Osteoblast (primary cell): ENCODE measurements around the gene GUCA2B. TPM values are rescaled to one million over a fixed set of nuclear protein-coding genes. Genes with fewer than 3 reads are reported as not detected.

Experiments used
- DNase-seq: peaks from one replicate; pipeline ENCODE4 v3.0.0; 2011; ENCODE audit warnings: low spot score, mixed read lengths; ENCODE audit not compliant: insufficient read length; ENCODE audit errors: missing footprints
- H2AFZ ChIP-seq: 2 replicates; pipeline ENCODE4 v1.6.0; 2011; ENCODE audit warnings: mild to moderate bottlenecking, low read length
- H3K27ac ChIP-seq: 2 replicates; pipeline ENCODE4 v1.5.1; 2011; ENCODE audit warnings: mild to moderate bottlenecking, low read depth, low read length, moderate library complexity
- H3K27me3 ChIP-seq: 2 replicates; pipeline ENCODE4 v1.6.0; 2012; ENCODE audit warnings: mild to moderate bottlenecking, control low read depth, inconsistent platforms, low read length, moderate library complexity; ENCODE audit not compliant: insufficient read depth
- H3K36me3 ChIP-seq: 2 replicates; pipeline ENCODE4 v1.5.1; 2011; ENCODE audit warnings: mild to moderate bottlenecking, low read length, control low read depth, moderate library complexity; ENCODE audit not compliant: insufficient read depth
- H3K4me1 ChIP-seq: 2 replicates; pipeline ENCODE4 v1.5.1; 2011; ENCODE audit warnings: mild to moderate bottlenecking, low read length, control low read depth, moderate library complexity; ENCODE audit not compliant: insufficient read depth
- H3K4me2 ChIP-seq: 2 replicates; pipeline ENCODE4 v1.6.0; 2011; ENCODE audit warnings: mild to moderate bottlenecking, low read length; ENCODE audit not compliant: insufficient read depth
- H3K4me3 ChIP-seq: fragments of 200-600 bp; sonication (generic); 3 replicates; pipeline ENCODE4 v1.5.1; 2012; ENCODE audit warnings: mild to moderate bottlenecking, low read length, inconsistent platforms; ENCODE audit not compliant: insufficient read depth
- H3K79me2 ChIP-seq: 2 replicates; pipeline ENCODE4 v1.6.0; 2012; ENCODE audit warnings: mild to moderate bottlenecking, low read length, control low read depth, inconsistent platforms; ENCODE audit not compliant: insufficient read depth
- H3K9me3 ChIP-seq: 2 replicates; pipeline ENCODE4 v1.5.1; 2011; ENCODE audit warnings: low read depth, low read length, control low read depth
- H4K20me1 ChIP-seq: 2 replicates; pipeline ENCODE4 v1.6.0; 2012; ENCODE audit warnings: mild to moderate bottlenecking, low read length, control low read depth; ENCODE audit not compliant: insufficient read depth
- total RNA-seq: library from RNA; depleted of rRNA; stranded (reverse); fragments of >200 nt; gene quantifications from 2 replicates; pipeline ENCODE4 v1.2.3, GENCODE V29; 2012
- TF ChIP-seq, protein P1 (sequence below): IDR thresholded peaks from 2 replicates; pipeline ENCODE4 v1.5.1; 2011; ENCODE audit warnings: mild to moderate bottlenecking, low read depth, low read length, moderate library complexity; ENCODE audit errors: extremely low read depth

The GUCA2B gene
- total RNA-seq = not detected in 2 replicates

DNA sequence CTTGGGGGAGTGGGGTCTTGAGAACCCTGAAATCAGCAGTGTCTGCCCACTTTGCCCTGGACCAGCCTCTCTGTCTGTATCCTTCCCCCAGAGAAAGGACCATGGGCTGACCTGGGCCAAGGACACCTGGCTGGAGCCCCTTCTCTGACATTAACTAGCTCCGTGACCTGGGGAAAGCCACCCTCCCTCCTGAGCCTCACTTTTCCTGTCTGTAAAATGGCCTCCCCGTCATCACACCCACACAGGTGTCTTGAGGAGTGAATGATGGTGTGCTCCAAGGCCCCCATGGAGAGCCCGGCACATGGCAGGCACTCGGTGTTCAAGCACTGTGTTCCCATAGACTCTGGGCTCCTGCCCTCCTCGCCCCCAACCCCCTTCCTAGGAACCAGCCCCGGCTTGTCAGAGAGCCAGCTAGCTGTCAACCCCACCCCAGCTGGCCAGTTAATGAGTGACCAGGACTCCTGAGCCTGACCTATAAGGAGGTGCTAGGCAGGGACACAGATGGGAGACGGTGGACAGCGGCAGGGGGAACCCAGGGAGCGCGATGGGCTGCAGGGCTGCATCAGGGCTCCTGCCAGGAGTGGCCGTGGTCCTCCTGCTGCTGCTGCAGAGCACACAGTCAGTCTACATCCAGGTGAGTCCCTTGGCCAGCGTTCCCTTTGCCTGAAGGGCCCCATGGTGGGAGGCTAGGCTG is at the start of gene GUCA2B:
TSS of gene GUCA2B (plus strand) at position 504 of the 694 bp plus-strand sequence. CDS start at position 545, 41 bp downstream.
- peak; percentile 31 for DNase-seq
- Histone ChIP-seq H3K4me3 (no peak within 1 kb of the TSS), H3K4me2 (no peak within 1 kb of the TSS), H2AFZ (no peak within 1 kb of the TSS), H3K27me3 (no peaks in the 10 kb centered on the region), H3K4me1 (no peaks in the 10 kb centered on the region), H4K20me1 (no peaks in the 10 kb centered on the region), H3K36me3 (no peaks in the 10 kb centered on the region), H3K79me2 (no peaks in the 10 kb centered on the region), H3K9me3 (no peaks in the 10 kb centered on the region), H3K27ac (no peak within 1 kb of the TSS)
- TF ChIP-seq, protein P1, sequence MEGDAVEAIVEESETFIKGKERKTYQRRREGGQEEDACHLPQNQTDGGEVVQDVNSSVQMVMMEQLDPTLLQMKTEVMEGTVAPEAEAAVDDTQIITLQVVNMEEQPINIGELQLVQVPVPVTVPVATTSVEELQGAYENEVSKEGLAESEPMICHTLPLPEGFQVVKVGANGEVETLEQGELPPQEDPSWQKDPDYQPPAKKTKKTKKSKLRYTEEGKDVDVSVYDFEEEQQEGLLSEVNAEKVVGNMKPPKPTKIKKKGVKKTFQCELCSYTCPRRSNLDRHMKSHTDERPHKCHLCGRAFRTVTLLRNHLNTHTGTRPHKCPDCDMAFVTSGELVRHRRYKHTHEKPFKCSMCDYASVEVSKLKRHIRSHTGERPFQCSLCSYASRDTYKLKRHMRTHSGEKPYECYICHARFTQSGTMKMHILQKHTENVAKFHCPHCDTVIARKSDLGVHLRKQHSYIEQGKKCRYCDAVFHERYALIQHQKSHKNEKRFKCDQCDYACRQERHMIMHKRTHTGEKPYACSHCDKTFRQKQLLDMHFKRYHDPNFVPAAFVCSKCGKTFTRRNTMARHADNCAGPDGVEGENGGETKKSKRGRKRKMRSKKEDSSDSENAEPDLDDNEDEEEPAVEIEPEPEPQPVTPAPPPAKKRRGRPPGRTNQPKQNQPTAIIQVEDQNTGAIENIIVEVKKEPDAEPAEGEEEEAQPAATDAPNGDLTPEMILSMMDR = no peak

DNA sequence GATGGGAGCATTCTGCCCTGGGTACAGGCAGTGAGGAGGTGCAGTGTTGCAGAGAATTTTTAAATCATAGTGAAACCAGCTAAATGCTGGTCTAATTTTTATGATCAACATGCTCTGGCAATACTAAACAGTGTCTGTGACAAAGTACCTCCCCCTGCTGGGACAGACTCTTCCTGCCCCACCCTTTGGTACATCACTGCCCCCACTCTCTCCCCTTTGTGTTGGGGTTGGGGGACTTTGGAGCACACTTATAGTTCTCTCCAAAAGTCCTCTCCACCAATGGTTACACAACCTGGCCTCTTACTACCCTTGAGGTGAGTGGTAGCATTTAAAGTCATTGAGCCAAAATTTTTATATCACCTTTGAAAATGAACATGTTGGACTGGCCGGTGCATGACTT is 48.2 kb upstream of the GUCA2B start:
- Histone ChIP-seq H4K20me1 (no peaks in the 10 kb centered on the region), H3K27ac (no peak overlapping the region), H3K9me3 (no peaks in the 10 kb centered on the region), H3K36me3 (no peaks in the 10 kb centered on the region), H3K27me3 (no peaks in the 10 kb centered on the region), H3K4me3 (no peak overlapping the region), H3K4me1 (no peaks in the 10 kb centered on the region), H2AFZ (no peak overlapping the region), H3K79me2 (no peaks in the 10 kb centered on the region), H3K4me2 (no peak overlapping the region)
- TF ChIP-seq, protein P1 = no peak
- DNase-seq = no peak

DNA sequence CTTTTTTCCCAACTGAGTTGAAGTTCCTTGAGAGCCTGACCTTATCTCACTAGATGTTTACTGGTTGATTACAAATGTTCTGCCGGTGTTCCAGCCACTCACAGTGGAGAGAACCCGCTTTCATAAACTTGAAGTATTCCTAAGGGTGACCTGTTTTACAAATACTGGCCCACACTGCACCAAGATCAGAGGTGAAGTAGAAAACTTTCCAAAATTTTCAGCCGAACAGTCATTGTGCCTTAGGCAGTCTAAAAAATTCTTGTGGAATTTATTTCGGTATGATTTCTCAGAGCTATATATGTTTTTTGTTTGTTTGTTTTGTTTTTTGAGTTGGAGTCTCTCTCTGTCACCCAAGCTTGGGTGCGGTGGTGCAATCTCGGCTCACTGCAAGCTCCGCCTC is 44.9 kb upstream of the GUCA2B start:
- H3K4me2 ChIP-seq = no peak overlapping the region
- no peak overlapping the region for H2AFZ ChIP-seq
- H3K9me3 ChIP-seq = no peaks in the 10 kb centered on the region
- no peak overlapping the region for H3K4me3 ChIP-seq
- H4K20me1 ChIP-seq = no peaks in the 10 kb centered on the region
- no peak overlapping the region for H3K27ac ChIP-seq
- H3K36me3 ChIP-seq = no peaks in the 10 kb centered on the region
- no peaks in the 10 kb centered on the region for H3K79me2 ChIP-seq
- H3K27me3 ChIP-seq = no peaks in the 10 kb centered on the region
- TF ChIP-seq, protein P1 = no peak
- no peak for DNase-seq
- no peaks in the 10 kb centered on the region for H3K4me1 ChIP-seq

DNA sequence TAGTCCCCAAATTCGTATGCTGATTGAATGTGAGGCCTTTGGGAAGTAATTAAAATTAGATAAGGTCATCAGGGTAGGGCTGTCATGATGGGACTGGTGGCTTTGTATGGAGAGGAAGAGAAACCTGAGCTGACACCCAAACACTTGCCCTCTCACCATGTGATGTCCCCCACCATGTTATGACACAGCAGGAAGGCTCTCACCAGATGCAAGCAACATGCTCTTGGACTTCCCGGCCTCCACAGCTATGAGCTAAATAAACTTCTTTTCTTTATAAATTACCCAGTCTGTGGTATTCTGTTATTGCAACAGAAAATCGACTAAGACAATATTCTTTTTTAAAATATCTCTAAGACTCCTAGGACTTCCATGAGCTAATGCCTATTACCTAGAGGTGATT is 43.6 kb upstream of the GUCA2B start:
- no peak for DNase-seq
- Histone ChIP-seq H3K79me2 (no peaks in the 10 kb centered on the region), H3K27ac (no peak overlapping the region), H2AFZ (no peak overlapping the region), H3K4me1 (no peaks in the 10 kb centered on the region), H4K20me1 (no peaks in the 10 kb centered on the region), H3K9me3 (no peaks in the 10 kb centered on the region), H3K27me3 (no peaks in the 10 kb centered on the region), H3K4me2 (no peak overlapping the region), H3K36me3 (no peaks in the 10 kb centered on the region), H3K4me3 (no peak overlapping the region)
- TF ChIP-seq, protein P1 = no peak
